ENCODE data around the gene SERAC1.
"Not testable (repeated sequence)": the region's sequence is repeated elsewhere in the genome, so short reads cannot be mapped to it uniquely, and the experiment has no call there.

Gene SERAC1

GRCh38 chr6:158174024-158174423 is 6.0 kb upstream of the SERAC1 start:
- DNase-seq, result no peak

GRCh38 chr6:158172001-158172400 is 3.9 kb upstream of the SERAC1 start:
- DNase-seq, result no peak

DNA sequence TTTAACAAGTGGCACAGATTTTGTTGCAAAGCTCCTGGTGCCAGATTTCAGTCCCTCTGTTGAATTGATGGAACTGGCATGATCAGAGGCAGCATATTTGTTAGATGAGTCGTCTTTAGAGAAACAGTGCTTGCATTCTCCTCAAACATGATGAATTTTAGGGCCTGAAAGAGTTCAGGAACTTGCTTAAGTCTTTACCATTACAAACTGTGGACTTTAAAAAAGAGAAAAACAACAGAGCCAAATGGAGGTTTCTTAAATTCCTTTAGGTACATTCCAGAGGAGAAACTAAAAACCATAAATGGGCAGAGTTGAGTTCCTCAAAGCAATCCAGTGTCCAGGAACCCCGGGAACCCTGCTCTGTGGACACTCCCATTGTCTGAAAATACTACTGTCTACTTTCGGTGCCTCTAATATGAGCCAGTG is 2.6 kb upstream of the SERAC1 start:
- no peak for DNase-seq

- DNase-seq, result not testable (repeated sequence)
These were observed 1.6 kb upstream of the SERAC1 start for GRCh38 chr6:158169634-158170033.

DNA sequence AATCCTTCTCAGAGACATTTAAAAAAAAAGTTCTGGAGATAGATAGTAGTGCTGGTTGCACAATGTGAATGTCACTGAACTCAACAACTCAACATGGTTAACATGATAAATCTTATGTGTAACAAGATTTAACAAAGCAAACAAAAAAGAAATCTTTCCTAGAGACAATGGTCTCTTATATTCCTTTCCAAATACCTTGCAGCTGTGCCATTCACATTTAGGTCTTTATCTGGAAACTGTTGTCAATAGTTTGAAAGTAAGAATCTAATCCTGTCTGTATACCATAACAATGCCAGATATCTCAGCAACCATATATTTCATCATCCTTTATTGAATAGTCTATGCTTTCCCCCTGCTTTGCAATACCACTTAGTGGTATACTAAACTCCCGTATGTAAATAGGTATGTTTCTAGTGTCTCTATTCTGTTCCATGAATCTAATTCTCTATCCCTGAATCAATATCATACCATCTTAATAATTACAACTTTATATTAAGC is 2.1 kb downstream of the SERAC1 start:
- DNase-seq, result no peak

- DNase-seq, result no peak
These were observed 3.4 kb downstream of the SERAC1 start for GRCh38 chr6:158164579-158165170.

GRCh38 chr6:158161566-158162254 is 6.4 kb downstream of the SERAC1 start:
- no peak for DNase-seq

- no peak for DNase-seq
These were observed 7.0 kb downstream of the SERAC1 start for GRCh38 chr6:158160932-158161539.

DNA sequence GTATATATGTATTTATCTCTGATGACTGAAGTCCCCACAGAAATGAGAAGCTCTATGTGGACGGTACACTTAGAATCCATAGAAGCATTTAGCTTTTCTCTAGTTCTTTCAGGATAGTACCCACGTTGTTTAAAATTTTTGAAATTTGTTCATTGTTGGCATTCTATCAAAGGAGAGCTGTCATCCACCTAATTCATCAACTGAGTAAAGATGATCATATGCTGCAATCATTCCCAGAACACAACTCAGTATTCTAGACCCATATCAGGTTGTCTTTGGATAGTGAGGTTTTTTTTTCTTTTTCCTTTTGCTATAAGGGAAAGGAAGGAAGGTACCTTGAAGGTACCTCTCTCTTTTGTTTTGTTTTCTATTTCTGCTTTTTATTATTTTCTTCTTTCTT is 9.3 kb downstream of the SERAC1 start:
- no peak for DNase-seq

GRCh38 chr6:158158123-158158522 is 9.9 kb downstream of the SERAC1 start:
- no peak for DNase-seq

GRCh38 chr6:158157064-158157764 is 10.8 kb downstream of the SERAC1 start:
- no peak for DNase-seq

DNA sequence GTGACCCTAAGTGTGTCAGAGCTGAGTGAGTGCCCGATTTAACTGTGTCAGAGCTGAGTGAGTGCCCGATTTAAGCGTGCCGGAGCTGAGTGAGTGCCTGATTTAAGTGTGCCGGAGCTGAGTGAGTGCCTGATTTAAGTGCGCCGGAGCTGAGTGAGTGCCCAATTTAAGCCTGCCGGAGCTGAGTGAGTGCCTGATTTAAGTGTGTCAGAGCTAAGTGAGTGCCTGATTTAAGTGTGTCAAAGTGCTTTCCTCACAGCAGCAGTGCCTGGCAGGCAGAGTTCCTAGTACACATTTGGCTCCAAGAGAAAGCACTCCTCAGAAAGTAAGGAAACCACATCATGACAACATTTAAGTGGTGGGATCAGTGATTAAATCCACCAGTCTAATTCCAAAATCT is 13.2 kb downstream of the SERAC1 start:
- no peak for DNase-seq

DNA sequence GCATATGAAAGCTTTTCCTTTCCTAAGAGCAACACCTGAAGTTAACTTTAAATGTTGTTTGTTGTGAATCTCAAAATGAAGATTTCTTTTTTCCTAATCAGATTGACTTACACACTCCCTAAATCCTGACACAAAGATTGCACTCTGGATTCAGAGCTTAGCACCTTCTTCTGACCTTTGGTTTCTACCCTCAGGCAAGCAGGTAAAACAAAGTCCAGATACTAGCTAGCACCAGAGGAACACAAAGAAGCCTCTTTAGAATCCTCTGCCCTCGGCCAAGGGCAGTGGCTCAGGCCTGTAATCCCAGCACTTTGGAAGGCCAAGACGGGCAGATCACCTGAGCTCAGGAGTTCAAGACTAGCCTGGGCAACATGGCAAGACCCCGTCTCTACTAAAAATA is 14.5 kb downstream of the SERAC1 start:
- DNase-seq, result no peak

GRCh38 chr6:158152659-158153058 is 15.4 kb downstream of the SERAC1 start:
- DNase-seq, result no peak

GRCh38 chr6:158152025-158152424 is 16.0 kb downstream of the SERAC1 start:
- not testable (repeated sequence) for DNase-seq

DNA sequence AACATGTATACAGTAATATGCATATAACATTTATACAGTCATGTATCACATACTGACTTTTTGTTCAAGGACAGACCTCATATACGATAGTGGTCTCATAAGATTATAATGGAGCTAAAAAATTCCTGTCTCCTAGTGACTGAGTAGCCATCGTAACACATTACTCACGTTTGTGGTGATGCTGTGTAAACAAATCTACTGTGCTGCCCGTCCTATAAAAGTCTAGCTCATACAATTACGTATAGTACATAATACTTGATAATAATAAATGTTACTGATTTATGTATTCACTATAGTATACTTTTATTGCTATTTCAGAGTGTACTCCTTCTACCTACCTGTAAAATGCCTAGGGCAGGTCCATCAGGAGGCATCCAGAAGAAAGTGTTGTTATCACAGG is 17.4 kb downstream of the SERAC1 start:
- no peak for DNase-seq

DNA sequence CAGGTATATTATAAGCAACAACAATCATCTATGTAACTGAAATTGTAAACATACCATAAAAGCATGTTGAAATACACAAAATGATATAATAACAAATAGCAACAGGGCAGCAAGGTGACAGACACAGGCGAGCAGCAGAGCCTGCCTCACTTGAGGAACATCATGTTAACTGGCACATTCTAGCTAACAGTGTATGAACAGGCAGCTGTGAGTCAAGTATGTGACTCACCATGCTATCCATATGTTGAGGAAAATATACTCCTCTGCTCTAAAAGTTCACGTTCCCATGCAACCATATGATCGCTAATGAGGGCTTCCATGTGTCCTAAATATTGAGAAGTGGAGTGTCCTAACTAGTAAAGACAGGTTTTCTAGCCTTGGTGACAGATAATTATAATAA is 18.4 kb downstream of the SERAC1 start:
- no peak for DNase-seq

GRCh38 chr6:158143700-158144099 is 24.4 kb downstream of the SERAC1 start:
- DNase-seq, result no peak

DNA sequence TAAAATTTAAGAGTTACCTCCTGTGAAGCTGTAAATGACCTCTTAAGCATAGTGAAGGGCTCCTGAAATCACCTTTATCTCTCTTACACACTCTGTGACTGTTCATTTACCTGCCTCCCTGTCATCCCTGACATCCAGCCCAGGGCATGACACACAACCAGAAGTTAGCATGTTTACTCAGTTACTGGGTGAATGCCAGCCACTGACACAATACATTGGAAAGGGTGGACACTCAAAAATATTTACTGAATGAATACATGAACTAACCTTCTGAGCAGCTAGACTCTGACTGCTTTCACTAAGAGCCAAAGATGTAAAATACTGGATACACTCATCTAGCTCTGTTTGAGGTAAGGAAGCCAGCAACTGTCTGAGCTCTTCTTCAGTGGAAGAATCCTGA is 25.3 kb downstream of the SERAC1 start:
- DNase-seq, result no peak

- DNase-seq, result no peak
These were observed 36.1 kb downstream of the SERAC1 start for GRCh38 chr6:158131926-158132325.

DNA sequence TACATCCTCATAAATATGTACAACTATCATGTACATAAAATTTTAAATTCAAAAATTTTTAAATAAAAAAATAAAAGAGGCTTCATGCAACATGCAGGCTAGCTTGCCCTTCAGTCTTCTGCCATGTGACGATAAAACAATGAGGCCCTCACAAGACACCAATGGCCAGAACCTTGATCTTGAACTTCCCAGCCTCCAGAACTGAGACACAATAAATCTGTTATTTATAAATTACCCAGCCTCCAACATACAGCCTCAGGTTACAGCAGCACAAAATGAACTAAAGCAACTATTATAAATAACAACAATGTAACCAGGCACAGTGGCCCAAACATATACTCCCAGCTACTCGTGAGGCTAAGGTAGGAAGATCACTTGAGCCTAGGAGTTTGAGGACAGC is 42.8 kb downstream of the SERAC1 start:
- no peak for DNase-seq

GRCh38 chr6:158124288-158124687 is 43.8 kb downstream of the SERAC1 start:
- DNase-seq, result no peak

DNA sequence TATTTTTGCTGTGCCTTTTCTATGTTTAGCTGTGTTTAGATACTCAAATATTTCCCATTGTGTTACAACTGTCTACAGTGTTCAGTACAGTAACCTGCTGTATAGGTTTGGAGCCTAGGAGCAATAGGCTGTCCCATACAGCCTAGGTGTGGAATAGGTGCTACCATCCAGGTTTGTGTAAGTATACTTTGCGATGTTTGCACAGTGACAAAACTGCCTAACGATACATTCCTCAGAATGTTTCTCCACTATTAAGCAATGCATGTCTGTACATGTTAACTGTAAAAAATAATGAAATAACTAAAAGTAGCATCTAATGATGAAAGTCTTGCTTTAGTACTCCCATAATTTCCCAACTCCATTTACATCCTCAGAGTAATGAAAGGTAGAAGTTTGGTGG is 46.0 kb downstream of the SERAC1 start:
- no peak for DNase-seq

GRCh38 chr6:158121335-158121734 is 46.7 kb downstream of the SERAC1 start:
- DNase-seq, result no peak

Measured in NCI-H1436 treated with DMSO at 0.1 percent for 48 hours (cell line).